Measurements from ENCODE around the gene AFM. TPM values are rescaled to one million over a fixed set of nuclear protein-coding genes. Genes with fewer than 3 reads are reported as not detected.

Gene AFM
- total RNA-seq, 1 donor from 2014 or later, result not detected

DNA sequence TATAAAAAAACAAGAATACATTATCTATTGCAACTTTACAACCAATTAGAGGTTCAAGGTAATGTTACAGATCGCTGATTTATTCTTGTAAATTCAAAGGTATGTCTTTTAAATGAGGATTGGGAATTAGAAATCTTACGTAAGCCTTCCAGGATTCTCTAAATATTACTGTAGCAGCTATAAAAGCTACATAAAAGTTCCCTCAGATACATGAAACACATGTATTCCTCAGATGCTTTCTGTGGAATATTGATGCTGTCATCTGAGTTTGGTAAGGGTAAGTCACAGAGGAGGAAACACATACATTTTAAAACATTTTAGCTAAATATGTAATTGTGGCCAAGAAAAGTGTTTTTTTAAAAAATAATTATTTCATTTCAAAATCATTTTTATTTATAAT is 42.1 kb upstream of the AFM start:
- POLR2A ChIA-PET, result no interaction called here
- no peak for TF ChIP-seq CTCF (IDR thresholded peaks at IDR 0.05)
- intact Hi-C loops (cut with micrococcal nuclease), result loop anchor here (5.0 to 10.0 kb wide), 2 partner anchors 213 to 695 kb away; no protein-coding TSS in a partner anchor
- H3K4me1 Mint-ChIP-seq, result no peaks in the 10 kb centered on the region
- DNase-seq, result no peak
- no peaks in the 10 kb centered on the region for H3K36me3 Mint-ChIP-seq (ENCODE audit: low read depth)
- peaks cover 13% of the 10 kb centered on the region for H3K27me3 Mint-ChIP-seq
- CTCF ChIA-PET, result no interaction called here
- no peak for ATAC-seq (ENCODE audit: low read depth)
- H3K27ac Mint-ChIP-seq, result no peak overlapping the region
- no peak overlapping the region for H3K4me3 Mint-ChIP-seq
- no peaks in the 10 kb centered on the region for H3K9me3 Mint-ChIP-seq

DNA sequence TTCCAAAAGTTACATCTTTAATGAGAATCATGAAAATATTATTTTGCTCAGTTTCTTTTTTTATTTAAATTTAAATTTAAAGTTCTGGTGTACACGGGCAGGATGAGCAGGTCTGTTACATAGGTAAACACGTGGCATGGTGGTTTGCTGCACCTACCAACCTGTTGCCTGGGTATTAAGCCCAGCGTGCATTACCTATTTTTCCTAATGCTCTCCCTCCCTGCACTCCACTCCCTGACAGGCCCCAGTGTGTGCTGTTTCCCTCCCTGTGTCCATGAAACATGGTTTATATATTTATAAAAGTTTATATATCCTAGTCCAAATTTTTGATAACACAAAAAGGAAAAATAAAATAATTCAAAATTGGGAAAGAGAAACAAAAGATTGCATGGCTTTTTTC is 41.6 kb upstream of the AFM start:
- POLR2A ChIA-PET, result no interaction called here
- CTCF ChIA-PET, result no interaction called here
- no peak overlapping the region for H3K27ac Mint-ChIP-seq
- no peak for ATAC-seq (ENCODE audit: low read depth)
- peaks cover 15% of the 10 kb centered on the region for H3K27me3 Mint-ChIP-seq
- no peaks in the 10 kb centered on the region for H3K9me3 Mint-ChIP-seq
- DNase-seq, result no peak
- no peaks in the 10 kb centered on the region for H3K36me3 Mint-ChIP-seq (ENCODE audit: low read depth)
- TF ChIP-seq CTCF (IDR thresholded peaks at IDR 0.05), result no peak
- intact Hi-C loops (cut with micrococcal nuclease), result loop anchor here (5.0 to 10.0 kb wide), 3 partner anchors 212 to 1145 kb away; no protein-coding TSS in a partner anchor
- H3K4me1 Mint-ChIP-seq, result no peaks in the 10 kb centered on the region
- H3K4me3 Mint-ChIP-seq, result no peak overlapping the region

GRCh38 chr4:73440653-73441052 is 40.9 kb upstream of the AFM start:
- H3K4me3 Mint-ChIP-seq, result no peak overlapping the region
- CTCF ChIA-PET, result no interaction called here
- H3K27ac Mint-ChIP-seq, result no peak overlapping the region
- H3K9me3 Mint-ChIP-seq, result no peaks in the 10 kb centered on the region
- intact Hi-C loops (cut with micrococcal nuclease), result loop anchor here (10.0 kb wide), 1 partner anchor 1146 kb away; no protein-coding TSS in a partner anchor
- TF ChIP-seq CTCF (IDR thresholded peaks at IDR 0.05), result no peak
- H3K4me1 Mint-ChIP-seq, result no peaks in the 10 kb centered on the region
- DNase-seq, result no peak
- POLR2A ChIA-PET, result no interaction called here
- peaks cover 15% of the 10 kb centered on the region for H3K27me3 Mint-ChIP-seq
- no peak for ATAC-seq (ENCODE audit: low read depth)
- no peaks in the 10 kb centered on the region for H3K36me3 Mint-ChIP-seq (ENCODE audit: low read depth)

- Mint-ChIP-seq H3K27me3 (peaks cover 20% of the 10 kb centered on the region), H3K4me1 (no peaks in the 10 kb centered on the region), H3K4me3 (no peak overlapping the region), H3K36me3 (ENCODE audit: low read depth) (no peaks in the 10 kb centered on the region), H3K9me3 (no peaks in the 10 kb centered on the region), H3K27ac (no peak overlapping the region)
- no peak for TF ChIP-seq CTCF (IDR thresholded peaks at IDR 0.05)
- CTCF ChIA-PET, result no interaction called here
- ATAC-seq (ENCODE audit: low read depth), result no peak
- POLR2A ChIA-PET, result no interaction called here
- intact Hi-C loops (cut with micrococcal nuclease), result loop anchor here (10.0 kb wide), 1 partner anchor 1147 kb away; no protein-coding TSS in a partner anchor
- DNase-seq, result no peak
These were observed 39.3 kb upstream of the AFM start for GRCh38 chr4:73442275-73442674.

GRCh38 chr4:73443224-73443623 is 38.3 kb upstream of the AFM start:
- no peaks in the 10 kb centered on the region for H3K4me1 Mint-ChIP-seq
- peaks cover 19% of the 10 kb centered on the region for H3K27me3 Mint-ChIP-seq
- intact Hi-C loops (cut with micrococcal nuclease), result loop anchor here (10.0 kb wide), 1 partner anchor 1148 kb away; no protein-coding TSS in a partner anchor
- no peak overlapping the region for H3K27ac Mint-ChIP-seq
- H3K4me3 Mint-ChIP-seq, result no peak overlapping the region
- CTCF ChIA-PET, result no interaction called here
- POLR2A ChIA-PET, result no interaction called here
- H3K9me3 Mint-ChIP-seq, result no peaks in the 10 kb centered on the region
- TF ChIP-seq CTCF (IDR thresholded peaks at IDR 0.05), result no peak
- ATAC-seq (ENCODE audit: low read depth), result no peak
- H3K36me3 Mint-ChIP-seq (ENCODE audit: low read depth), result no peaks in the 10 kb centered on the region
- DNase-seq, result no peak

Data from activated B cell treated with CpG ODN at 0.5 μM for 24 hours (primary cell).